GM18867 (cell line): Measurements from ENCODE around the gene SLC17A8.
"Not testable (repeated sequence)": the region's sequence is repeated elsewhere in the genome, so short reads cannot be mapped to it uniquely, and the experiment has no call there.

ENCODE experiments used
- ATAC-seq: cut with Tn5 transposase; IDR thresholded peaks from one replicate; pipeline ENCODE4 v1.9.1; 2021; ENCODE audit warnings: mild to moderate bottlenecking, moderate library complexity; ENCODE audit not compliant: unreplicated experiment

SLC17A8 gene

GRCh38 chr12:100356644-100357223, at the start of gene SLC17A8:
Gene SLC17A8 (plus strand): TSS chr12:100357074. CDS start chr12:100357392, 318 bp downstream.
- no peak for ATAC-seq

GRCh38 chr12:100308138-100308537, 48.7 kb upstream of the SLC17A8 start:
- not testable (repeated sequence) for ATAC-seq

- ATAC-seq: no peak
These were observed 45.6 kb upstream of the SLC17A8 start for GRCh38 chr12:100311317-100311716.

- ATAC-seq: no peak
These were observed 39.5 kb upstream of the SLC17A8 start for GRCh38 chr12:100317371-100317770.

- ATAC-seq: peak; percentile 82
These were observed 32.4 kb upstream of the SLC17A8 start for GRCh38 chr12:100324498-100324897.

GRCh38 chr12:100326208-100326607, 30.7 kb upstream of the SLC17A8 start:
- no peak for ATAC-seq

GRCh38 chr12:100329800-100330199, 27.1 kb upstream of the SLC17A8 start:
- ATAC-seq: peak; percentile 97

- no peak for ATAC-seq
These were observed 25.0 kb upstream of the SLC17A8 start for GRCh38 chr12:100331871-100332270.

- ATAC-seq: no peak
These were observed 24.0 kb upstream of the SLC17A8 start for GRCh38 chr12:100332852-100333251.

GRCh38 chr12:100337299-100337698, 19.6 kb upstream of the SLC17A8 start:
- ATAC-seq: no peak

GRCh38 chr12:100337727-100338126, 19.1 kb upstream of the SLC17A8 start:
- no peak for ATAC-seq

GRCh38 chr12:100339071-100339470, 17.8 kb upstream of the SLC17A8 start:
- no peak for ATAC-seq

GRCh38 chr12:100342897-100343296, 14.0 kb upstream of the SLC17A8 start:
- ATAC-seq: not testable (repeated sequence)

GRCh38 chr12:100344351-100344750, 12.5 kb upstream of the SLC17A8 start:
- ATAC-seq: not testable (repeated sequence)

- no peak for ATAC-seq
These were observed 11.7 kb upstream of the SLC17A8 start for GRCh38 chr12:100345020-100345767.

GRCh38 chr12:100346660-100347059, 10.2 kb upstream of the SLC17A8 start:
- ATAC-seq: no peak

GRCh38 chr12:100348657-100349454, 8.0 kb upstream of the SLC17A8 start:
- no peak for ATAC-seq

GRCh38 chr12:100359248-100359647, 2.4 kb downstream of the SLC17A8 start:
- ATAC-seq: no peak

- no peak for ATAC-seq
These were observed 2.9 kb downstream of the SLC17A8 start for GRCh38 chr12:100359822-100360221.

GRCh38 chr12:100360450-100360849, 3.6 kb downstream of the SLC17A8 start:
- no peak for ATAC-seq

- ATAC-seq: no peak
These were observed 7.5 kb downstream of the SLC17A8 start for GRCh38 chr12:100364324-100364723.

- ATAC-seq: no peak
These were observed 8.5 kb downstream of the SLC17A8 start for GRCh38 chr12:100365411-100365810.
